Ishikawa (cell line): Measurements from ENCODE around the gene GRK3.

ENCODE experiments used
- CEBPB ChIP-seq: IDR thresholded peaks from 2 replicates; pipeline ENCODE4 v1.6.1; 2012
- CREB1 ChIP-seq: IDR thresholded peaks from 2 replicates; pipeline ENCODE4 v1.6.1; 2012; ENCODE audit warnings: low read depth
- EGR1 ChIP-seq: IDR thresholded peaks from 2 replicates; pipeline ENCODE4 v1.6.1; 2012
- EP300 ChIP-seq: IDR thresholded peaks from 2 replicates; pipeline ENCODE4 v1.6.1; 2012; ENCODE audit warnings: borderline replicate concordance
- FOXM1 ChIP-seq: IDR thresholded peaks from 2 replicates; pipeline ENCODE4 v1.6.1; 2012; ENCODE audit warnings: low read depth, borderline replicate concordance
- MAX ChIP-seq: IDR thresholded peaks from 2 replicates; pipeline ENCODE4 v1.6.1; 2012
- NFIC ChIP-seq: IDR thresholded peaks from 2 replicates; pipeline ENCODE4 v1.6.1; 2012
- RAD21 ChIP-seq: IDR thresholded peaks from 2 replicates; pipeline ENCODE4 v1.6.1; 2012; ENCODE audit warnings: low read depth
- REST ChIP-seq: IDR thresholded peaks from 2 replicates; pipeline ENCODE4 v1.6.1; 2012; ENCODE audit warnings: low read depth, mild to moderate bottlenecking
- TAF1 ChIP-seq: IDR thresholded peaks from 2 replicates; pipeline ENCODE4 v1.6.1; 2012; ENCODE audit warnings: low read depth, mild to moderate bottlenecking
- TCF12 ChIP-seq: IDR thresholded peaks from 2 replicates; pipeline ENCODE4 v1.6.1; 2012; ENCODE audit warnings: low read depth
- TEAD4 ChIP-seq: IDR thresholded peaks from 2 replicates; pipeline ENCODE4 v1.6.1; 2012
- USF1 ChIP-seq: IDR thresholded peaks from 2 replicates; pipeline ENCODE4 v1.6.1; 2012
- YY1 ChIP-seq: IDR thresholded peaks from 2 replicates; pipeline ENCODE4 v1.6.1; 2012; ENCODE audit warnings: low read depth
- ZBTB7A ChIP-seq: IDR thresholded peaks from 2 replicates; pipeline ENCODE4 v1.6.1; 2012; ENCODE audit warnings: low read depth

Gene GRK3

GRCh38 chr22:25626624-25626990, 62.1 kb downstream of the GRK3 start:
- no peak for TF ChIP-seq TCF12
- no peak for TF ChIP-seq REST
- TF ChIP-seq MAX: no peak
- no peak for TF ChIP-seq TEAD4
- no peak for TF ChIP-seq EP300
- no peak for TF ChIP-seq USF1
- TF ChIP-seq FOXM1: no peak
- TF ChIP-seq YY1: no peak
- TF ChIP-seq NFIC: no peak
- no peak for TF ChIP-seq CREB1
- TF ChIP-seq ZBTB7A: no peak
- TF ChIP-seq TAF1: no peak
- TF ChIP-seq CEBPB: no peak
- TF ChIP-seq EGR1: no peak
- TF ChIP-seq RAD21: no peak

- TF ChIP-seq TAF1: no peak
- TF ChIP-seq CEBPB: no peak
- TF ChIP-seq MAX: no peak
- TF ChIP-seq YY1: no peak
- TF ChIP-seq FOXM1: no peak
- no peak for TF ChIP-seq ZBTB7A
- TF ChIP-seq USF1: no peak
- TF ChIP-seq TEAD4: no peak
- no peak for TF ChIP-seq TCF12
- TF ChIP-seq EGR1: no peak
- no peak for TF ChIP-seq REST
- no peak for TF ChIP-seq NFIC
- TF ChIP-seq EP300: no peak
These were observed 62.9 kb downstream of the GRK3 start for GRCh38 chr22:25627271-25627852.

- TF ChIP-seq MAX (no peak), EP300 (no peak), ZBTB7A (no peak), CREB1 (no peak), RAD21 (no peak), EGR1 (no peak)
These were observed 64.0 kb downstream of the GRK3 start for GRCh38 chr22:25628494-25628893.

- TF ChIP-seq EP300 (no peak), CEBPB (no peak), CREB1 (no peak), TCF12 (no peak), TAF1 (no peak), MAX (no peak), EGR1 (no peak), ZBTB7A (no peak), TEAD4 (no peak), FOXM1 (no peak), YY1 (no peak)
These were observed 65.1 kb downstream of the GRK3 start for GRCh38 chr22:25629613-25630012.

- TF ChIP-seq TAF1 (no peak), REST (no peak), TCF12 (no peak), YY1 (no peak), USF1 (no peak), EGR1 (no peak)
These were observed 66.0 kb downstream of the GRK3 start for GRCh38 chr22:25630447-25630846.
